A549 (cell line): ENCODE results near the gene PRR15L. TPM values are rescaled to one million over a fixed set of nuclear protein-coding genes. Genes with fewer than 3 reads are reported as not detected.

Source experiments
- ATAC-seq, 2 experiments: fragments of 200-7000 bp in 1 of 2; fragments of >200 bp in 1 of 2; cut with Nextera tagmentation in 1 of 2; cut with Tn5 transposase in 1 of 2; 3 replicates each; pipeline versions ENCODE4 v1.8.0 to v1.9.1; 2018 to 2020; ENCODE audit warnings: mild to moderate bottlenecking in 1 of 2, moderate library complexity in 1 of 2
- CTCF ChIA-PET: fragments of 300-600 bp; sonication (Branson Sonifier 250); formaldehyde crosslinking; extraction: SDS; loops from one replicate; lab custom pipeline; 2021; ENCODE audit warnings: antibody characterized with exemption, inconsistent platforms; lab: Yijun Ruan, JAX
- POLR2A ChIA-PET: fragments of 350-600 bp; formaldehyde crosslinking; extraction: SDS; loops from one replicate; lab custom pipeline; 2021; ENCODE audit warnings: antibody characterized with exemption, inconsistent platforms; lab: Yijun Ruan, JAX
- DNase-seq, 2 experiments: peaks; one replicate each; pipeline versions ENCODE4 v3.0.0 to v3.0.0-alpha.2; 2011 to 2016; ENCODE audit warnings: low read depth in 1 of 2, low spot score in 1 of 2
- FAIRE-seq: peaks from 2 replicates; lab custom pipeline; 2011; peaks lifted over from hg19 to GRCh38; lab: Jason Lieb, UNC
- H3K27ac ChIP-seq, 2 experiments: fragments of >200 bp; sonication (Bioruptor Twin); formaldehyde crosslinking; 3 replicates each; pipeline ENCODE4 v1.5.1; 2016 to 2017
- H3K4me1 ChIP-seq: fragments of >200 bp; sonication (Bioruptor Twin); formaldehyde crosslinking; 3 replicates; pipeline ENCODE4 v1.6.1; 2016
- H3K4me2 ChIP-seq: fragments of >200 bp; sonication (Bioruptor Twin); formaldehyde crosslinking; 3 replicates; pipeline ENCODE4 v1.6.1; 2016
- H3K4me3 ChIP-seq: fragments of >200 bp; sonication (Bioruptor Twin); formaldehyde crosslinking; 3 replicates; pipeline ENCODE4 v1.5.1; 2016
- H3K9me3 ChIP-seq: fragments of >200 bp; sonication (Bioruptor Twin); formaldehyde crosslinking; 3 replicates; pipeline ENCODE4 v1.6.1; 2016
- CBX2 ChIP-seq: fragments of 200-600 bp; sonication (generic); IDR thresholded peaks from 2 replicates; pipeline ENCODE4 v1.6.1; 2016; ENCODE audit warnings: low read depth, mild to moderate bottlenecking, borderline replicate concordance
- ESRRA ChIP-seq: fragments of 150-350 bp; IDR thresholded peaks from 2 replicates; pipeline ENCODE4 v1.6.1; 2014; ENCODE audit warnings: mild to moderate bottlenecking, low read length, borderline replicate concordance
- FOXS1 ChIP-seq: fragments of 250-450 bp; sonication (Bioruptor Pico); IDR thresholded peaks from 2 replicates; pipeline ENCODE4 v1.5.0; 2020; ENCODE audit warnings: mild to moderate bottlenecking, moderate library complexity
- HDAC2 ChIP-seq: fragments of 200-600 bp; sonication (generic); IDR thresholded peaks from 2 replicates; pipeline ENCODE4 v1.6.1; 2016
- HOXA7 ChIP-seq: fragments of 250-450 bp; sonication (Bioruptor Pico); IDR thresholded peaks from 2 replicates; pipeline ENCODE4 v1.5.0; 2020; ENCODE audit warnings: mild to moderate bottlenecking, moderate library complexity
- HOXB5 ChIP-seq: fragments of 250-450 bp; sonication (Bioruptor Pico); IDR thresholded peaks from 2 replicates; pipeline ENCODE4 v1.5.0; 2020; ENCODE audit warnings: mild to moderate bottlenecking, moderate library complexity
- JUNB ChIP-seq: fragments of >200 bp; sonication (Bioruptor Twin); formaldehyde crosslinking; IDR thresholded peaks from 2 replicates; pipeline ENCODE4 v1.6.1; 2016
- KDM1A ChIP-seq: fragments of 200-600 bp; sonication (generic); IDR thresholded peaks from 2 replicates; pipeline ENCODE4 v1.6.1; 2016; ENCODE audit warnings: low read depth, mild to moderate bottlenecking
- KDM5A ChIP-seq: fragments of 200-600 bp; sonication (generic); IDR thresholded peaks from 2 replicates; pipeline ENCODE4 v1.6.1; 2016; ENCODE audit warnings: antibody characterized with exemption, mild to moderate bottlenecking
- POLR2A ChIP-seq: IDR thresholded peaks from 2 replicates; pipeline ENCODE4 v1.6.1; 2012; ENCODE audit warnings: mild to moderate bottlenecking, low read length
- RARB ChIP-seq: fragments of 250-450 bp; sonication (Bioruptor Pico); IDR thresholded peaks from 2 replicates; pipeline ENCODE4 v1.8.0; 2021; ENCODE audit warnings: mild to moderate bottlenecking, moderate library complexity
- SMC3 ChIP-seq: fragments of >200 bp; sonication (Bioruptor Twin); formaldehyde crosslinking; IDR thresholded peaks from 3 replicates; pipeline ENCODE4 v1.6.1; 2018; ENCODE audit warnings: inconsistent platforms
- SREBF2 ChIP-seq: fragments of 450-650 bp; IDR thresholded peaks from 2 replicates; pipeline ENCODE4 v1.6.1; 2014; ENCODE audit warnings: mild to moderate bottlenecking, moderate library complexity
- ZC3H11A ChIP-seq: fragments of 450-650 bp; IDR thresholded peaks from 2 replicates; pipeline ENCODE4 v1.6.1; 2014; ENCODE audit warnings: antibody characterized with exemption, mild to moderate bottlenecking
- WGBS: methylation state at CpG from one replicate; pipeline ENCODE4 v1.1.6; 2017; ENCODE audit errors: missing lambda C conversion rate; 5-methylcytosine and 5-hydroxymethylcytosine counted together
- polyA plus RNA-seq, 4 experiments: library from polyadenylated mRNA; depleted of rRNA in 3 of 4; stranded (reverse); fragments of >200 nt; fragmentation: RNase III in 1 of 4; extraction: RNeasy Plus Mini Kit Qiagen cat#74134 plus additional on column Dnase treatment in 1 of 4; gene quantifications; 2 replicates in 3 of 4; 3 replicates in 1 of 4; pipeline ENCODE4 v1.2.3, GENCODE V29; 2011 to 2017
- TF ChIP-seq, protein P1 (sequence below): IDR thresholded peaks from 2 replicates; pipeline ENCODE4 v1.6.1; 2012
- TF ChIP-seq, protein P2 (sequence below): fragments of 200-600 bp; sonication (generic); IDR thresholded peaks from 2 replicates; pipeline ENCODE4 v1.6.1; 2016; ENCODE audit warnings: antibody characterized with exemption, mild to moderate bottlenecking, moderate library complexity
- TF ChIP-seq, protein P3 (sequence below): fragments of 450-650 bp; IDR thresholded peaks from 2 replicates; pipeline ENCODE4 v1.6.1; 2014; ENCODE audit warnings: antibody characterized with exemption
- TF ChIP-seq, protein P4 (sequence below): fragments of >200 bp; sonication (Bioruptor Twin); formaldehyde crosslinking; IDR thresholded peaks from 3 replicates; pipeline ENCODE4 v1.6.1; 2016
- TF ChIP-seq, protein P5 (sequence below): fragments of 250-450 bp; sonication (Bioruptor Pico); IDR thresholded peaks from 2 replicates; pipeline ENCODE4 v1.5.0; 2020; ENCODE audit warnings: low read depth, mild to moderate bottlenecking, moderate library complexity

Gene PRR15L
- polyA plus RNA-seq, 2 of the 4 experiments (the other 2 are of a cell fraction): 1.6 to 2.2 TPM

DNA sequence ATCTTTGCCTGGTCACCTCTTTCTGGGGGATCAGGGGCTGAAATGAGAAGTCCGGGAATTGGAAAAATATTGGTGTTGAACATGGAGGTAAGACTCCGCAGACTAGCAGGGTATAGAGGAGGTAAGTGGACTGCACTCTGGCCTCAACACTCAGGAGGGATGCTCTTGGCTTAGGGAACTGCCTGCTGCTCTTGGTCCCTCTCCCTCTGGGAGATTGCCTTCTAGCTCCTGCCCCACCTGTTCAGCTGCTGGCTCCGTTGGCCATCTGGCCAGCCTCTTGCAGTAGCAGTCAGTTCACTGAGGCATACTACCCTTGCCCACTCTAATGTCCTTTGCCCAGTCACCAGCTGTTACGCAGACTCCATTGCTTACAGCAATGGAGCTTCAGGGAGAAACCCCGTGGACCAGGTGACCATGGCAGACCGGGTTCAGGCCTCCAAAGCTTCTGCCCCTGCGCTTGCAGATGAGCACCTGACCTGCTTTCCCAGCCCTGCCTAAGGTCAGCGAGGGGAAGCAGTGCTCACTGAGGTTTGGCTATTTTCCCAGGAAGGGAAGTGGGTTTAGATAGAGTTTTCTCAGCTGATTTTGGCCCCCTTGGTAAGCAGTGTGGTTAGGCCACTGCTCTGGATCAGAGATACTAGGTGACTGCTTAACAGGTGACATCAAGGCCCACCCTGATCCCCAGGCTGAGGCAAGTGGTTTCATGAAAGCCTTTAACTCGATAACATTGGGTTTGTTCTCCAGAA, 25.1 kb upstream of the PRR15L start:
- TF ChIP-seq ESRRA (no peak), ZC3H11A (no peak), FOXS1 (CRISPR knock-in tag) (no peak), HDAC2 (no peak), SREBF2 (no peak), RARB (CRISPR knock-in tag) (no peak), KDM5A (no peak), SMC3 (no peak), CBX2 (no peak), HOXB5 (no peak), KDM1A (no peak), POLR2A (no peak), HOXA7 (CRISPR knock-in tag) (no peak), JUNB (no peak)
- TF ChIP-seq, protein P1, sequence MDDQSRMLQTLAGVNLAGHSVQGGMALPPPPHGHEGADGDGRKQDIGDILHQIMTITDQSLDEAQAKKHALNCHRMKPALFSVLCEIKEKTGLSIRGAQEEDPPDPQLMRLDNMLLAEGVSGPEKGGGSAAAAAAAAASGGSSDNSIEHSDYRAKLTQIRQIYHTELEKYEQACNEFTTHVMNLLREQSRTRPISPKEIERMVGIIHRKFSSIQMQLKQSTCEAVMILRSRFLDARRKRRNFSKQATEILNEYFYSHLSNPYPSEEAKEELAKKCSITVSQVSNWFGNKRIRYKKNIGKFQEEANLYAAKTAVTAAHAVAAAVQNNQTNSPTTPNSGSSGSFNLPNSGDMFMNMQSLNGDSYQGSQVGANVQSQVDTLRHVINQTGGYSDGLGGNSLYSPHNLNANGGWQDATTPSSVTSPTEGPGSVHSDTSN: no peak
- TF ChIP-seq, protein P2, sequence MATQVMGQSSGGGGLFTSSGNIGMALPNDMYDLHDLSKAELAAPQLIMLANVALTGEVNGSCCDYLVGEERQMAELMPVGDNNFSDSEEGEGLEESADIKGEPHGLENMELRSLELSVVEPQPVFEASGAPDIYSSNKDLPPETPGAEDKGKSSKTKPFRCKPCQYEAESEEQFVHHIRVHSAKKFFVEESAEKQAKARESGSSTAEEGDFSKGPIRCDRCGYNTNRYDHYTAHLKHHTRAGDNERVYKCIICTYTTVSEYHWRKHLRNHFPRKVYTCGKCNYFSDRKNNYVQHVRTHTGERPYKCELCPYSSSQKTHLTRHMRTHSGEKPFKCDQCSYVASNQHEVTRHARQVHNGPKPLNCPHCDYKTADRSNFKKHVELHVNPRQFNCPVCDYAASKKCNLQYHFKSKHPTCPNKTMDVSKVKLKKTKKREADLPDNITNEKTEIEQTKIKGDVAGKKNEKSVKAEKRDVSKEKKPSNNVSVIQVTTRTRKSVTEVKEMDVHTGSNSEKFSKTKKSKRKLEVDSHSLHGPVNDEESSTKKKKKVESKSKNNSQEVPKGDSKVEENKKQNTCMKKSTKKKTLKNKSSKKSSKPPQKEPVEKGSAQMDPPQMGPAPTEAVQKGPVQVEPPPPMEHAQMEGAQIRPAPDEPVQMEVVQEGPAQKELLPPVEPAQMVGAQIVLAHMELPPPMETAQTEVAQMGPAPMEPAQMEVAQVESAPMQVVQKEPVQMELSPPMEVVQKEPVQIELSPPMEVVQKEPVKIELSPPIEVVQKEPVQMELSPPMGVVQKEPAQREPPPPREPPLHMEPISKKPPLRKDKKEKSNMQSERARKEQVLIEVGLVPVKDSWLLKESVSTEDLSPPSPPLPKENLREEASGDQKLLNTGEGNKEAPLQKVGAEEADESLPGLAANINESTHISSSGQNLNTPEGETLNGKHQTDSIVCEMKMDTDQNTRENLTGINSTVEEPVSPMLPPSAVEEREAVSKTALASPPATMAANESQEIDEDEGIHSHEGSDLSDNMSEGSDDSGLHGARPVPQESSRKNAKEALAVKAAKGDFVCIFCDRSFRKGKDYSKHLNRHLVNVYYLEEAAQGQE: no peak
- TF ChIP-seq, protein P3, sequence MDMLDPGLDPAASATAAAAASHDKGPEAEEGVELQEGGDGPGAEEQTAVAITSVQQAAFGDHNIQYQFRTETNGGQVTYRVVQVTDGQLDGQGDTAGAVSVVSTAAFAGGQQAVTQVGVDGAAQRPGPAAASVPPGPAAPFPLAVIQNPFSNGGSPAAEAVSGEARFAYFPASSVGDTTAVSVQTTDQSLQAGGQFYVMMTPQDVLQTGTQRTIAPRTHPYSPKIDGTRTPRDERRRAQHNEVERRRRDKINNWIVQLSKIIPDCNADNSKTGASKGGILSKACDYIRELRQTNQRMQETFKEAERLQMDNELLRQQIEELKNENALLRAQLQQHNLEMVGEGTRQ: no peak
- TF ChIP-seq, protein P4, sequence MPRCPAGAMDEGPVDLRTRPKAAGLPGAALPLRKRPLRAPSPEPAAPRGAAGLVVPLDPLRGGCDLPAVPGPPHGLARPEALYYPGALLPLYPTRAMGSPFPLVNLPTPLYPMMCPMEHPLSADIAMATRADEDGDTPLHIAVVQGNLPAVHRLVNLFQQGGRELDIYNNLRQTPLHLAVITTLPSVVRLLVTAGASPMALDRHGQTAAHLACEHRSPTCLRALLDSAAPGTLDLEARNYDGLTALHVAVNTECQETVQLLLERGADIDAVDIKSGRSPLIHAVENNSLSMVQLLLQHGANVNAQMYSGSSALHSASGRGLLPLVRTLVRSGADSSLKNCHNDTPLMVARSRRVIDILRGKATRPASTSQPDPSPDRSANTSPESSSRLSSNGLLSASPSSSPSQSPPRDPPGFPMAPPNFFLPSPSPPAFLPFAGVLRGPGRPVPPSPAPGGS: no peak
- TF ChIP-seq, protein P5, sequence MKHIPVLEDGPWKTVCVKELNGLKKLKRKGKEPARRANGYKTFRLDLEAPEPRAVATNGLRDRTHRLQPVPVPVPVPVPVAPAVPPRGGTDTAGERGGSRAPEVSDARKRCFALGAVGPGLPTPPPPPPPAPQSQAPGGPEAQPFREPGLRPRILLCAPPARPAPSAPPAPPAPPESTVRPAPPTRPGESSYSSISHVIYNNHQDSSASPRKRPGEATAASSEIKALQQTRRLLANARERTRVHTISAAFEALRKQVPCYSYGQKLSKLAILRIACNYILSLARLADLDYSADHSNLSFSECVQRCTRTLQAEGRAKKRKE (CRISPR knock-in tag): no peak
- TF ChIP-seq, all 56 proteins: peak for 0
- FAIRE-seq: no peak
- Histone ChIP-seq H3K4me1 (no peaks in the 10 kb centered on the region), H3K27ac (no peak overlapping the region), H3K4me3 (no peak overlapping the region), H3K4me2 (no peak overlapping the region), H3K9me3 (no peaks in the 10 kb centered on the region)
- 88% methylated on average over 9 of the region's 9 CpGs for WGBS
- ChIA-PET POLR2A (no interaction called here), CTCF (interaction anchor here (1.3 to 38.7 kb wide), 8 partner anchors 9 to 139 kb away, joined by 3 to 1426 read pairs (median 11); partner anchors contain the start of genes CDK5RAP3, PNPO and PRR15L)
- DNase-seq: no peak
- ATAC-seq: no peak
